Left hindlimb (tissue), 1 donor: Measurements from ENCODE around the gene DYNC2I2.
A peak's percentile ranks its signal among the peaks of the same experiment; 100 is the strongest.
"Not testable (repeated sequence)": the region's sequence is repeated elsewhere in the genome, so short reads cannot be mapped to it uniquely, and the experiment has no call there.

Source experiments
- DNase-seq: peaks from one replicate; pipeline ENCODE4 v3.0.0-alpha.2; 2018

DYNC2I2 gene

GRCh38 chr9:128685636-128686489, 29.2 kb upstream of the DYNC2I2 start:
- DNase-seq, result no peak

- DNase-seq, result peak; percentile 84
These were observed 27.9 kb upstream of the DYNC2I2 start for GRCh38 chr9:128684325-128685199.

GRCh38 chr9:128684065-128684324, 27.3 kb upstream of the DYNC2I2 start:
- no peak for DNase-seq

GRCh38 chr9:128683340-128684064, 26.9 kb upstream of the DYNC2I2 start:
- peak; percentile 61 for DNase-seq

GRCh38 chr9:128677794-128678193, 21.1 kb upstream of the DYNC2I2 start:
- no peak for DNase-seq

- no peak for DNase-seq
These were observed 18.7 kb upstream of the DYNC2I2 start for GRCh38 chr9:128675382-128675781.

GRCh38 chr9:128669786-128670185, 13.1 kb upstream of the DYNC2I2 start:
- no peak for DNase-seq

- DNase-seq, result not testable (repeated sequence)
These were observed 9.9 kb upstream of the DYNC2I2 start for GRCh38 chr9:128666481-128666941.

- DNase-seq, result no peak
These were observed 1.1 kb upstream of the DYNC2I2 start for GRCh38 chr9:128657796-128658195.

GRCh38 chr9:128657344-128657704, 677 bp upstream of the DYNC2I2 start:
- DNase-seq, result no peak

- DNase-seq, result no peak
These were observed 2.2 kb downstream of the DYNC2I2 start for GRCh38 chr9:128654481-128654880.

GRCh38 chr9:128653908-128654307, 2.7 kb downstream of the DYNC2I2 start:
- DNase-seq, result no peak

- DNase-seq, result no peak
These were observed 4.8 kb downstream of the DYNC2I2 start for GRCh38 chr9:128651798-128652197.

- not testable (repeated sequence) for DNase-seq
These were observed 8.4 kb downstream of the DYNC2I2 start for GRCh38 chr9:128648206-128648605.

- no peak for DNase-seq
These were observed 12.9 kb downstream of the DYNC2I2 start for GRCh38 chr9:128643519-128644300.

- no peak for DNase-seq
These were observed 13.9 kb downstream of the DYNC2I2 start for GRCh38 chr9:128642675-128643245.

GRCh38 chr9:128640603-128641002, 16.0 kb downstream of the DYNC2I2 start:
- no peak for DNase-seq

- DNase-seq, result no peak
These were observed 18.1 kb downstream of the DYNC2I2 start for GRCh38 chr9:128638580-128638979.

- DNase-seq, result peak; percentile 63
These were observed 19.0 kb downstream of the DYNC2I2 start for GRCh38 chr9:128637656-128638055.

GRCh38 chr9:128636556-128637530, 19.8 kb downstream of the DYNC2I2 start:
- DNase-seq, result no peak

- no peak for DNase-seq
These were observed 20.6 kb downstream of the DYNC2I2 start for GRCh38 chr9:128636024-128636390.
